ENCODE data around the gene FGD3.

DNA sequence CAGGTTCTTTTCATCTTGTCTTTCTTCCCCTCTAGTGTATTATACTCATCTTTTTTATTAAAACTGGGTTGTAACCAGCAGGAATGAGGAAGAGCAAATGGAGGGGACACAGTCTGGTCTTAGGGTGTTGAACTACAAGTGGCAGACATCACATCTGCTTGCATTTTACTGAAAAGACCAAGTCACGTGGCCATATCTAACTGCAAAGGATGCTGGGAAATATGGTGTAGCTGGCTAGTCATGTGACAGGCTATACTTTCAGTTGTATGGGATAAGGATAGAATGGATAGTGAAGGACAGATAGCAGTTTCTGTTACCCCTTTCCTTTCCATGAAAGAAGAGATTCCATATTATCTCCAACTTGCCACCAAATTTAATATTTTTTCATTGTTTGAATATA, 13.0 kb upstream of the FGD3 start:
- TF ChIP-seq, protein P1, sequence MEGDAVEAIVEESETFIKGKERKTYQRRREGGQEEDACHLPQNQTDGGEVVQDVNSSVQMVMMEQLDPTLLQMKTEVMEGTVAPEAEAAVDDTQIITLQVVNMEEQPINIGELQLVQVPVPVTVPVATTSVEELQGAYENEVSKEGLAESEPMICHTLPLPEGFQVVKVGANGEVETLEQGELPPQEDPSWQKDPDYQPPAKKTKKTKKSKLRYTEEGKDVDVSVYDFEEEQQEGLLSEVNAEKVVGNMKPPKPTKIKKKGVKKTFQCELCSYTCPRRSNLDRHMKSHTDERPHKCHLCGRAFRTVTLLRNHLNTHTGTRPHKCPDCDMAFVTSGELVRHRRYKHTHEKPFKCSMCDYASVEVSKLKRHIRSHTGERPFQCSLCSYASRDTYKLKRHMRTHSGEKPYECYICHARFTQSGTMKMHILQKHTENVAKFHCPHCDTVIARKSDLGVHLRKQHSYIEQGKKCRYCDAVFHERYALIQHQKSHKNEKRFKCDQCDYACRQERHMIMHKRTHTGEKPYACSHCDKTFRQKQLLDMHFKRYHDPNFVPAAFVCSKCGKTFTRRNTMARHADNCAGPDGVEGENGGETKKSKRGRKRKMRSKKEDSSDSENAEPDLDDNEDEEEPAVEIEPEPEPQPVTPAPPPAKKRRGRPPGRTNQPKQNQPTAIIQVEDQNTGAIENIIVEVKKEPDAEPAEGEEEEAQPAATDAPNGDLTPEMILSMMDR (IDR thresholded peaks at IDR 0.05; ENCODE audit: low read length): no peak
- no peak for TF ChIP-seq EZH2 (optimal IDR thresholded peaks at IDR 0.05; ENCODE audit: low read depth, low read length)
